GM23338 (cell line): Measurements from ENCODE around the gene TRAPPC10. TPM values are rescaled to one million over a fixed set of nuclear protein-coding genes. Genes with fewer than 3 reads are reported as not detected.

Source experiments
- ATAC-seq: fragments of 200-7000 bp; cut with Tn5 transposase; 3 replicates; pipeline ENCODE4 v1.9.1; 2020
- DNase-seq: peaks from one replicate; pipeline ENCODE4 v3.0.0-alpha.2; 2015; ENCODE audit warnings: low spot score
- H2AFZ ChIP-seq: fragments of 200-600 bp; sonication (generic); 2 replicates; pipeline ENCODE4 v1.8.0; 2016; ENCODE audit warnings: antibody characterized with exemption, mild to moderate bottlenecking, moderate library complexity
- H3F3A ChIP-seq: fragments of 200-600 bp; sonication (generic); replicated peaks from 2 replicates; pipeline ENCODE4 v1.8.0; 2017; ENCODE audit warnings: antibody characterized with exemption, mixed run types, low read depth
- H3K27ac ChIP-seq: fragments of 200-600 bp; sonication (generic); 2 replicates; pipeline ENCODE4 v1.6.1; 2016; ENCODE audit warnings: low read depth
- H3K27me3 ChIP-seq: fragments of 200-600 bp; sonication (generic); 2 replicates; pipeline ENCODE4 v1.8.0; 2016; ENCODE audit warnings: mild to moderate bottlenecking, mixed run types, moderate library complexity; ENCODE audit not compliant: insufficient read depth
- H3K36me3 ChIP-seq: fragments of 200-600 bp; sonication (generic); 2 replicates; pipeline ENCODE4 v1.8.0; 2016; ENCODE audit warnings: mild to moderate bottlenecking; ENCODE audit not compliant: insufficient read depth
- H3K4me1 ChIP-seq: fragments of 200-600 bp; sonication (generic); 2 replicates; pipeline ENCODE4 v1.8.0; 2016; ENCODE audit warnings: mild to moderate bottlenecking, moderate library complexity; ENCODE audit not compliant: insufficient read depth
- H3K4me2 ChIP-seq: fragments of 200-600 bp; sonication (generic); 2 replicates; pipeline ENCODE4 v1.7.1; 2017; ENCODE audit warnings: mixed run types
- H3K4me3 ChIP-seq: fragments of 200-600 bp; sonication (generic); 2 replicates; pipeline ENCODE4 v1.6.1; 2016; ENCODE audit warnings: mixed run types
- H3K79me2 ChIP-seq: fragments of 200-600 bp; sonication (generic); replicated peaks from 2 replicates; pipeline ENCODE4 v1.8.0; 2017; ENCODE audit warnings: mild to moderate bottlenecking; ENCODE audit not compliant: insufficient read depth
- H3K9me2 ChIP-seq: fragments of 200-600 bp; sonication (generic); 2 replicates; pipeline ENCODE4 v1.8.0; 2017; ENCODE audit not compliant: insufficient read depth
- H4K20me1 ChIP-seq: fragments of 200-600 bp; sonication (generic); replicated peaks from 2 replicates; pipeline ENCODE4 v1.8.0; 2017; ENCODE audit warnings: mild to moderate bottlenecking; ENCODE audit not compliant: insufficient read depth
- H3K27ac Mint-ChIP-seq: 2 replicates; pipeline ENCODE4 v1.8.0; 2020; ENCODE audit warnings: inconsistent platforms, mild to moderate bottlenecking, moderate library complexity, mixed read lengths
- H3K27me3 Mint-ChIP-seq: 3 replicates; pipeline ENCODE4 v1.8.0; 2022; ENCODE audit warnings: low read depth, mild to moderate bottlenecking, moderate library complexity, mixed read lengths, inconsistent platforms; ENCODE audit not compliant: insufficient read depth, poor library complexity
- H3K36me3 Mint-ChIP-seq: 3 replicates; pipeline ENCODE4 v1.8.0; 2021; ENCODE audit warnings: low read depth, mild to moderate bottlenecking, inconsistent platforms, moderate library complexity, mixed read lengths
- H3K4me1 Mint-ChIP-seq: 3 replicates; pipeline ENCODE4 v1.8.0; 2020; ENCODE audit warnings: mild to moderate bottlenecking, inconsistent platforms, mixed read lengths
- H3K4me3 Mint-ChIP-seq: 3 replicates; pipeline ENCODE4 v1.8.0; 2021; ENCODE audit warnings: moderate library complexity, mild to moderate bottlenecking, inconsistent platforms, mixed read lengths
- H3K9me3 Mint-ChIP-seq: 3 replicates; pipeline ENCODE4 v1.8.0; 2020; ENCODE audit warnings: moderate library complexity, mild to moderate bottlenecking, inconsistent platforms, mixed read lengths
- CREB1 ChIP-seq: fragments of 250-450 bp; sonication (Bioruptor Pico); IDR thresholded peaks from 2 replicates; pipeline ENCODE4 v1.5.0; 2020; ENCODE audit warnings: low read depth, mild to moderate bottlenecking, moderate library complexity
- CTCF ChIP-seq, 2 experiments: fragments of 200-600 bp in 1 of 2; sonication (generic) in 1 of 2; conservative IDR thresholded peaks; 2 replicates each; pipeline versions ENCODE4 v1.5.1 to v1.6.1; 2016 to 2017; ENCODE audit warnings: antibody characterized with exemption in 2 of 2, low read depth in 2 of 2, mild to moderate bottlenecking in 2 of 2, moderate library complexity in 1 of 2
- EZH2 ChIP-seq: fragments of 200-600 bp; sonication (generic); IDR thresholded peaks from one replicate; pipeline ENCODE4 v1.8.0; 2017; ENCODE audit warnings: antibody characterized with exemption, mild to moderate bottlenecking, low read depth; ENCODE audit not compliant: unreplicated experiment
- EZH2phosphoT487 ChIP-seq: fragments of 200-600 bp; sonication (generic); IDR thresholded peaks from one replicate; pipeline ENCODE4 v1.8.1; 2018; ENCODE audit warnings: antibody characterized with exemption; ENCODE audit not compliant: unreplicated experiment
- JUNB ChIP-seq: IDR thresholded peaks from one replicate; pipeline ENCODE4 v1.6.1; 2016; ENCODE audit warnings: antibody characterized with exemption; ENCODE audit not compliant: unreplicated experiment
- NANOG ChIP-seq: IDR thresholded peaks from 2 replicates; pipeline ENCODE4 v1.6.1; 2016; ENCODE audit warnings: antibody characterized with exemption, borderline replicate concordance
- POLR2AphosphoS5 ChIP-seq: IDR thresholded peaks from 2 replicates; pipeline ENCODE4 v1.6.1; 2016; ENCODE audit warnings: antibody characterized with exemption, low read depth
- STAT1 ChIP-seq: IDR thresholded peaks from one replicate; pipeline ENCODE4 v1.6.1; 2016; ENCODE audit warnings: antibody characterized with exemption; ENCODE audit not compliant: unreplicated experiment
- ZNF114 ChIP-seq: fragments of 250-450 bp; sonication (Bioruptor Pico); IDR thresholded peaks from 2 replicates; pipeline ENCODE4 v1.5.0; 2020; ENCODE audit warnings: mild to moderate bottlenecking, moderate library complexity
- ZNF331 ChIP-seq: fragments of 250-450 bp; sonication (Bioruptor Pico); IDR thresholded peaks from 2 replicates; pipeline ENCODE4 v1.5.0; 2020; ENCODE audit warnings: low read depth, mild to moderate bottlenecking, moderate library complexity
- ZNF462 ChIP-seq: fragments of 250-450 bp; sonication (Bioruptor Pico); IDR thresholded peaks from 2 replicates; pipeline ENCODE4 v1.5.0; 2020; ENCODE audit warnings: mild to moderate bottlenecking, moderate library complexity
- polyA plus RNA-seq: library from polyadenylated mRNA; unstranded; fragments of >200 nt; fragmentation: Nextera tagmentation; extraction: Ambion mirVana; gene quantifications from 2 replicates; pipeline ENCODE4 v1.2.1, GENCODE V29; 2016
- total RNA-seq: library from RNA; depleted of rRNA; stranded (reverse); fragments of >200 nt; shearing (Covaris generic); gene quantifications from 2 replicates; pipeline ENCODE4 v1.2.3, GENCODE V29; 2014
- TF ChIP-seq, protein P1 (sequence below): IDR thresholded peaks from 2 replicates; pipeline ENCODE4 v1.6.1; 2016; ENCODE audit warnings: antibody characterized with exemption
- TF ChIP-seq, protein P2 (sequence below): IDR thresholded peaks from one replicate; pipeline ENCODE4 v1.6.1; 2018; ENCODE audit warnings: antibody characterized with exemption; ENCODE audit not compliant: unreplicated experiment

TRAPPC10 gene
- total and polyA plus RNA-seq, 2 experiments from 2014 or later, result 14.0 to 27.1 TPM

DNA sequence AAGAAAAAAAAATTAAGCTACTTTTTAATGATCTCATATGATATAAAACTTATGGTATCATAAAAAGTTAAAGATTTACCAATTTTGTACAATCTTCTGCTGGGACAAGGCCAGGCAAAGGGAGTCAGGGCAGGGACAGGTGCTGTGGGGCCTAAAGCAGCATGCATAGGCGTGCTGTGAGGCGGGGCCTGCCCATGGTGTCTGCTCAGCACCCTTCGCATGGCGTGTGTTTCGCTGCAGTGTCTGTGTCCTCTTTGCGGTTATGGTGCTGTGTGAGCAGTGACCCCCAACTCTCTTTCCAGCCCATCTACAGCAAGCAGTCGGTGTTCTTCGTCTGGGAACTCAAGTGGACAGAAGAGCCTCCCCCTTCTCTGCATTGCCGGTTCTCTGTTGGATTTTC is 81.7 kb downstream of the TRAPPC10 start (continued):
- TF ChIP-seq JUNB, result no peak

- Histone ChIP-seq H2AFZ (no peak overlapping the region), H3K4me1 (no peaks in the 10 kb centered on the region), H3K4me2 (no peak overlapping the region), H3F3A (no peaks in the 10 kb centered on the region), H4K20me1 (no peaks in the 10 kb centered on the region; the same call in 1 of the 2 replicates), H3K36me3 (peaks cover 27% of the 10 kb centered on the region), H3K27ac (no peak overlapping the region), H3K79me2 (no peaks in the 10 kb centered on the region), H3K9me2 (no peaks in the 10 kb centered on the region), H3K27me3 (no peaks in the 10 kb centered on the region), H3K4me3 (no peak overlapping the region)
- DNase-seq (no peak), ATAC-seq (no peak)
- no peak overlapping the region for H3K4me3 Mint-ChIP-seq
- no peak overlapping the region for H3K27ac Mint-ChIP-seq
- H3K36me3 Mint-ChIP-seq, result peaks cover 25% of the 10 kb centered on the region
- no peaks in the 10 kb centered on the region for H3K4me1 Mint-ChIP-seq
- H3K27me3 Mint-ChIP-seq, result no peaks in the 10 kb centered on the region
- H3K9me3 Mint-ChIP-seq, result no peaks in the 10 kb centered on the region
- TF ChIP-seq, protein P1, sequence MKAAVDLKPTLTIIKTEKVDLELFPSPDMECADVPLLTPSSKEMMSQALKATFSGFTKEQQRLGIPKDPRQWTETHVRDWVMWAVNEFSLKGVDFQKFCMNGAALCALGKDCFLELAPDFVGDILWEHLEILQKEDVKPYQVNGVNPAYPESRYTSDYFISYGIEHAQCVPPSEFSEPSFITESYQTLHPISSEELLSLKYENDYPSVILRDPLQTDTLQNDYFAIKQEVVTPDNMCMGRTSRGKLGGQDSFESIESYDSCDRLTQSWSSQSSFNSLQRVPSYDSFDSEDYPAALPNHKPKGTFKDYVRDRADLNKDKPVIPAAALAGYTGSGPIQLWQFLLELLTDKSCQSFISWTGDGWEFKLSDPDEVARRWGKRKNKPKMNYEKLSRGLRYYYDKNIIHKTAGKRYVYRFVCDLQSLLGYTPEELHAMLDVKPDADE, result no peak
- no peak for TF ChIP-seq CREB1
- no peak for TF ChIP-seq EZH2phosphoT487
- TF ChIP-seq ZNF462 (CRISPR knock-in tag), result no peak
- TF ChIP-seq POLR2AphosphoS5, result no peak
- TF ChIP-seq JUNB, result no peak
- TF ChIP-seq CTCF (conservative IDR thresholded peaks at IDR 0.05; ENCODE audit: low read depth in 2 of 2), result no peak
- no peak for TF ChIP-seq ZNF114 (CRISPR knock-in tag)
- TF ChIP-seq, protein P2, sequence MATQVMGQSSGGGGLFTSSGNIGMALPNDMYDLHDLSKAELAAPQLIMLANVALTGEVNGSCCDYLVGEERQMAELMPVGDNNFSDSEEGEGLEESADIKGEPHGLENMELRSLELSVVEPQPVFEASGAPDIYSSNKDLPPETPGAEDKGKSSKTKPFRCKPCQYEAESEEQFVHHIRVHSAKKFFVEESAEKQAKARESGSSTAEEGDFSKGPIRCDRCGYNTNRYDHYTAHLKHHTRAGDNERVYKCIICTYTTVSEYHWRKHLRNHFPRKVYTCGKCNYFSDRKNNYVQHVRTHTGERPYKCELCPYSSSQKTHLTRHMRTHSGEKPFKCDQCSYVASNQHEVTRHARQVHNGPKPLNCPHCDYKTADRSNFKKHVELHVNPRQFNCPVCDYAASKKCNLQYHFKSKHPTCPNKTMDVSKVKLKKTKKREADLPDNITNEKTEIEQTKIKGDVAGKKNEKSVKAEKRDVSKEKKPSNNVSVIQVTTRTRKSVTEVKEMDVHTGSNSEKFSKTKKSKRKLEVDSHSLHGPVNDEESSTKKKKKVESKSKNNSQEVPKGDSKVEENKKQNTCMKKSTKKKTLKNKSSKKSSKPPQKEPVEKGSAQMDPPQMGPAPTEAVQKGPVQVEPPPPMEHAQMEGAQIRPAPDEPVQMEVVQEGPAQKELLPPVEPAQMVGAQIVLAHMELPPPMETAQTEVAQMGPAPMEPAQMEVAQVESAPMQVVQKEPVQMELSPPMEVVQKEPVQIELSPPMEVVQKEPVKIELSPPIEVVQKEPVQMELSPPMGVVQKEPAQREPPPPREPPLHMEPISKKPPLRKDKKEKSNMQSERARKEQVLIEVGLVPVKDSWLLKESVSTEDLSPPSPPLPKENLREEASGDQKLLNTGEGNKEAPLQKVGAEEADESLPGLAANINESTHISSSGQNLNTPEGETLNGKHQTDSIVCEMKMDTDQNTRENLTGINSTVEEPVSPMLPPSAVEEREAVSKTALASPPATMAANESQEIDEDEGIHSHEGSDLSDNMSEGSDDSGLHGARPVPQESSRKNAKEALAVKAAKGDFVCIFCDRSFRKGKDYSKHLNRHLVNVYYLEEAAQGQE, result no peak
- no peak for TF ChIP-seq ZNF331
- TF ChIP-seq NANOG, result no peak
- no peak for TF ChIP-seq EZH2
- no peak for TF ChIP-seq STAT1
Measured at GRCh38 chr21:44094832-44095231, 82.7 kb downstream of the TRAPPC10 start.
